HG02973 (cell line): ENCODE results near the gene KCNAB2.

Experiments used
- ATAC-seq: cut with Tn5 transposase; IDR thresholded peaks from one replicate; pipeline ENCODE4 v1.9.1; 2021; ENCODE audit warnings: moderate library complexity; ENCODE audit not compliant: unreplicated experiment

Gene KCNAB2

GRCh38 chr1:6143395-6143794 lies 97.7 kb downstream of the KCNAB2 start:
- no peak for ATAC-seq

- no peak for ATAC-seq
Measured at GRCh38 chr1:6144175-6144574, 98.5 kb downstream of the KCNAB2 start.

GRCh38 chr1:6144647-6145395 lies 99.1 kb downstream of the KCNAB2 start:
- ATAC-seq = no peak

GRCh38 chr1:6145396-6145750 lies 99.7 kb downstream of the KCNAB2 start:
- ATAC-seq = no peak

GRCh38 chr1:6145864-6146410 lies 100.2 kb downstream of the KCNAB2 start:
- no peak for ATAC-seq

- ATAC-seq = no peak
Measured at GRCh38 chr1:6148497-6149241, 103.0 kb downstream of the KCNAB2 start.

- no peak for ATAC-seq
Measured at GRCh38 chr1:6149597-6149996, 103.9 kb downstream of the KCNAB2 start.

GRCh38 chr1:6150006-6150938 lies 104.6 kb downstream of the KCNAB2 start:
- no peak for ATAC-seq
